Activated CD8-positive, alpha-beta T cell treated with anti-CD3 and anti-CD28 coated beads, Interleukin-2, amount 10 ng/mL, durations not matched to agents 7 days and 5 days (primary cell): ENCODE results near the gene HHAT. TPM values are rescaled to one million over a fixed set of nuclear protein-coding genes. Genes with fewer than 3 reads are reported as not detected.
"Not testable (repeated sequence)": the region's sequence is repeated elsewhere in the genome, so short reads cannot be mapped to it uniquely, and the experiment has no call there.

Experiments used
- ATAC-seq: fragments of 150-1000 bp; cut with Tn5 transposase; one replicate; pipeline ENCODE4 v1.10.0; 2021; ENCODE audit warnings: moderate library complexity
- CTCF ChIA-PET: fragments of 350-600 bp; sonication (Branson Sonifier 250); formaldehyde crosslinking; loops from one replicate; lab custom pipeline; 2021; ENCODE audit warnings: antibody characterized with exemption; lab: Charles Lee
- POLR2A ChIA-PET: fragments of 350-600 bp; sonication (Branson Sonifier 250); formaldehyde crosslinking; loops from one replicate; lab custom pipeline; 2021; ENCODE audit warnings: antibody characterized with exemption; lab: Charles Lee
- DNase-seq: peaks from one replicate; pipeline ENCODE4 v3.0.0-alpha.2; 2020
- H3K27ac Mint-ChIP-seq: one replicate; pipeline ENCODE4 v1.8.0; 2021; ENCODE audit warnings: mild to moderate bottlenecking, mixed read lengths
- H3K27me3 Mint-ChIP-seq: one replicate; pipeline ENCODE4 v1.8.0; 2021; ENCODE audit warnings: low read depth, mixed read lengths
- H3K36me3 Mint-ChIP-seq: one replicate; pipeline ENCODE4 v1.8.0; 2021; ENCODE audit warnings: low read depth, mixed read lengths
- H3K4me1 Mint-ChIP-seq: one replicate; pipeline ENCODE4 v1.8.0; 2021; ENCODE audit warnings: low read depth, mixed read lengths
- H3K4me3 Mint-ChIP-seq: one replicate; pipeline ENCODE4 v1.8.0; 2021; ENCODE audit warnings: mild to moderate bottlenecking, mixed read lengths
- H3K9me3 Mint-ChIP-seq: one replicate; pipeline ENCODE4 v1.8.0; 2022; ENCODE audit warnings: mixed read lengths; ENCODE audit not compliant: insufficient read depth
- total RNA-seq, 2 experiments: library from RNA; stranded (reverse); gene quantifications; one replicate each; pipeline ENCODE4 v1.2.3, GENCODE V29; 2021

The HHAT gene
- total RNA-seq, 2 experiments from 2014 or later, result 0.71 to 0.94 TPM

DNA sequence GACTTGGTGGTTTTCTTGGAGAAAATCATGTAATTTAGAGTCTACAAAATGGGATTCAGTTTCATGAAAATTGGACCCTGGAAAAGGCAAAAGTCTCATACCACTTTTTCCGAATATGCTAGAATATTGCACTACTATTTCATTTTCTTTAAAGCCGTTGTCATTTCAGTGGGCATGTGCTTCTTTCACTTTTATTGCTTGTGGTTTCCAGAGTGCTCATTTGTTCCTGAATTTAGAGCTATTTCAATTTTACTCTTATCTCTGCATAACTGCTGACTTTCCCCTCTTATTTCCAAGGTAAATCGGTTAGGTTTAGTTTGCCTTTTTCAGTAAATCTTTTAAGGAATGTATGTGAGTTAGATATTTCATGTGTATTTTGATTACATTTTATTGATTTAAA lies 11.6 kb downstream of the HHAT start:
- Mint-ChIP-seq H3K36me3 (no peaks in the 10 kb centered on the region), H3K4me3 (peak overlapping the region; percentile 27), H3K4me1 (peaks cover 25% of the 10 kb centered on the region), H3K27me3 (no peaks in the 10 kb centered on the region), H3K9me3 (no peaks in the 10 kb centered on the region), H3K27ac (peak overlapping the region; percentile 67)
- ATAC-seq (no peak), DNase-seq (no peak)
- ChIA-PET CTCF (interaction anchor here (0.8 to 3.5 kb wide), 8 partner anchors 8 to 517 kb away, joined by 3 to 27 read pairs (median 6); no protein-coding TSS in a partner anchor), POLR2A (interaction anchor here (0.9 to 1.5 kb wide), 3 partner anchors 8 to 33 kb away, joined by 4 to 6 read pairs (median 5); partner anchors contain the start of gene HHAT)

DNA sequence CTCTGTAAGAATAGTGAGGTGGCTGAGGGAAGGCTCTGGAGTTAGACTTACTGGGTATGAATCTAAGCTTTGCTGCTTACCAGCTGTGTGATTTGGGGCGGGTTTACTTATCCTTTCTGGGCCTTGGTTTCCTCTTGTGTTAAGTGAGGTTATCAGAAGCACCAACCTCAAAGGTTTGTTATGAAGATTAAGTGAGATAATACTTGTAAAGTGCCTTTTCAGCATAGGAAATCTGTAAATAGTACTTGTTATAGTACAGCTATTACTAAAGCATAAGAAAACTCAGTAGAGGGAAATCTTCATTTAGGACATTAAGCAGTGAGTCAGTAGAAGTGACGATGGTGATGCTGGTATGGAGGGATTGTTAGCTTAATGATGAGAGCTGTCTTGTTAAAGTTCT lies 12.1 kb downstream of the HHAT start:
- Mint-ChIP-seq H3K27me3 (no peaks in the 10 kb centered on the region), H3K9me3 (no peaks in the 10 kb centered on the region), H3K27ac (no peak overlapping the region), H3K4me3 (no peak overlapping the region), H3K4me1 (peaks cover 25% of the 10 kb centered on the region), H3K36me3 (no peaks in the 10 kb centered on the region)
- peak; percentile 33 for DNase-seq
- ChIA-PET CTCF (interaction anchor here (0.8 to 3.5 kb wide), 10 partner anchors 8 to 517 kb away, joined by 3 to 27 read pairs (median 5); no protein-coding TSS in a partner anchor), POLR2A (interaction anchor here (0.9 to 1.5 kb wide), 3 partner anchors 8 to 33 kb away, joined by 4 to 6 read pairs (median 5); partner anchors contain the start of gene HHAT)
- peak; percentile 79 for ATAC-seq

DNA sequence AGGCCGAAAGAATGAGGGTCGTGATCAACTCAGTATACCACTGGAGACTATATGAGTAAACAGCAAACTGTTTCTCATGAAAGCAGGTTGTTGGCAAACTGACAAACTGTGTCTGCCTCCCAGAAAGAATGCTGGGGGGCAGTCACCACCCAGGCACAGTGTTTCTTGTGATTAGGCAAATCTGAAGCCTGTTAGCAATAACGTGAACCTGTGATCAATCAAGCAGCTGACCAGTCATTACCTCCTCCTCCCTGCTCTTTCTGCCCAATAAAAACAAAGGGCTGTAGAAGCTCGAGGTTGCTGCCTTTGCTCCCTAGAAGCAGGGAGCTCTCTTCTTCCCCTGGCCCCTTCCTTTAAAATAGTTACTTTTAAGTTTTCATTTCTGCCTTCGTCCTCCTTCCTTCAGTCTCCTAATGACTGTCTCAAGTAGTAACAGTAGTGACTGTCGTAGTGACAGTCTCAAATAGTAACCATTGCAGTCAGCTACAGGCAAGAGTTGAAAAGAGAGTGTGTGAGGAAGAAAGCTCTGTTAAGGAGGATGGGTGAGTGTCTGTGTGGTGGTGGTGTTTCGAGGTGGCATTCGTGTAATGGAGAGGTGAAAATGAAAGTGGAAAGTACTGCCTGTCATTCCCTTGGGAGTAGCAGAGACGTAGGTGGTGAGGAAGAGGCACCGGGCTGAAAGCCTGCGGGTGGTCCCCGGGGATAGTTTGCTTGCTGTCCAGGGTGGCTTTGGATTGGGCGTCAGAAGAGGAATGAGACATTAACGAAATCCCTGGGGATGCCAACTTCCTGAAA lies 14.5 kb downstream of the HHAT start:
- no peaks in the 10 kb centered on the region for H3K27me3 Mint-ChIP-seq
- no peaks in the 10 kb centered on the region for H3K9me3 Mint-ChIP-seq
- no peak overlapping the region for H3K27ac Mint-ChIP-seq
- peaks cover 33% of the 10 kb centered on the region for H3K4me1 Mint-ChIP-seq
- no peaks in the 10 kb centered on the region for H3K36me3 Mint-ChIP-seq
- ChIA-PET CTCF (interaction anchor here (1.0 to 3.4 kb wide), 3 partner anchors 11 to 31 kb away, joined by 3 to 26 read pairs (median 7); partner anchors contain the start of gene HHAT), POLR2A (interaction anchor here (3.3 kb wide), 1 partner anchor 31 kb away, joined by 12 read pairs; no protein-coding TSS in a partner anchor)
- H3K4me3 Mint-ChIP-seq, result no peak overlapping the region
- no peak for ATAC-seq
- no peak for DNase-seq

DNA sequence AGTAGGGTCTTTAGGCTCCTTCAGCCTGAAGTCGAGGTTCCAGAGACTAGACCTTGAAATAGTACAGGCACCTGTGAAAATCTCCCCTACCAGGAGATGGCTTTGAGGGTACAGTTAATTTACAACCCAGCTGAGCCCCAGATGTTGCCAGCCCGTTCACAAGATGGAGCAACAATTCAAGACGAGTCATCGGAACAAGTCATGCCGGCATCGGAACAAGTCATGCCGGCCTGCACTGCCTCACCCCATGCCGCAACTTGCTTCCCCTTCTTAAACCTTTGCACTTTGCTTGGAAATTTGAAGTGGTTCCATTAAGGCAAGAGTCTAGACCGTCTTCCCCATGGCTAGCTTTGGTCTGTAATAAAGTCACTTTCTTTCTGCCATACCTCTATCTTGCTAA lies 16.0 kb downstream of the HHAT start:
- Mint-ChIP-seq H3K27ac (no peak overlapping the region), H3K9me3 (no peaks in the 10 kb centered on the region), H3K4me3 (no peak overlapping the region), H3K36me3 (no peaks in the 10 kb centered on the region), H3K27me3 (no peaks in the 10 kb centered on the region), H3K4me1 (peaks cover 33% of the 10 kb centered on the region)
- ChIA-PET POLR2A (interaction anchor here (3.3 kb wide), 1 partner anchor 29 kb away, joined by 12 read pairs; no protein-coding TSS in a partner anchor), CTCF (interaction anchor here (1.6 to 2.1 kb wide), 2 partner anchors 12 to 29 kb away, joined by 4 to 6 read pairs; no protein-coding TSS in a partner anchor)
- ATAC-seq (no peak), DNase-seq (no peak)

DNA sequence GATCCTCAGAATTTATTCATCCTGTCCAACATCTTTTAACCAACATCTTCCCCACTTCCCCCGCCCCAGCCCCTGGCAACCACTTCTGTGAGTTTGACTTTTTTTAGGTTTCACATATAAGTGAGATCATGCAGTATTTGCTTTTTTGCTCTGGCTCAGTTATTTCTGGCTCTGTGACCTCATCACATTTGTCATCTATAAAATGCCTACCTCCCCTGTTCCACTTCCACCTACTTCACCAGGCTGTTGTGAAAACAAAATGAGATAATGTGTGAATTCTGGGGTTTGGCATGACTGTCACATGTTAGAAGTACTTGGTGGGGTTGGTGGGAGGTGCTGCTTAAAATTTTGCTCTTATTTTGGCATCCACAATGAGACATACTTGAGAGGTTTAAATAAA lies 18.4 kb downstream of the HHAT start:
- Mint-ChIP-seq H3K36me3 (no peaks in the 10 kb centered on the region), H3K4me1 (peaks cover 16% of the 10 kb centered on the region), H3K4me3 (no peak overlapping the region), H3K9me3 (no peaks in the 10 kb centered on the region), H3K27me3 (no peaks in the 10 kb centered on the region), H3K27ac (no peak overlapping the region)
- ATAC-seq (no peak), DNase-seq (peak; percentile 23)
- ChIA-PET CTCF (no interaction called here), POLR2A (interaction anchor here (0.6 kb wide), 1 partner anchor 1693 kb away, joined by 3 read pairs; no protein-coding TSS in a partner anchor)

DNA sequence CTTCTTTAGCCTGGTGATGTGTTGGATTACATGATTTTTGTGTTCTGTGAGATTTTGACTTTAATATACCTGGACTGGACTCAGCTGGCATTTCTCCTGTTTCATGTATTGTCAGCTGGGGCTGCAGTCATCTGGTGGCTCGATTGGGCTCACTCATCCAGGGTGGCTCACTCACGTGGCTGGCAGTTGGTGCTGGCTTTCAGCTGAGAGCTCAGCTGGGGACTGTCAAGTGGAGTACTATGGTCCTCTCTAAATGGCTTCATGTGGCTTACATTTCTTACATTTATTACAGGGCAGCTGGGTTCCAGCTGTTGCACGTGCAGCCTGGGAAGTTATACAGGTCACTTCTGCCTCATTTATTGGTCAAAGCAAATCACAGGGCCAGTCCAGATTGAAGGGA lies 22.8 kb downstream of the HHAT start:
- POLR2A ChIA-PET, result interaction anchor here (1.6 kb wide), 1 partner anchor 22 kb away, joined by 4 read pairs; no protein-coding TSS in a partner anchor
- no peak overlapping the region for H3K27ac Mint-ChIP-seq
- CTCF ChIA-PET, result interaction anchor here (1.6 to 2.2 kb wide), 3 partner anchors 9 to 23 kb away, joined by 4 to 12 read pairs (median 7); no protein-coding TSS in a partner anchor
- H3K4me3 Mint-ChIP-seq, result no peak overlapping the region
- no peak for ATAC-seq
- DNase-seq, result no peak
- peaks cover 9% of the 10 kb centered on the region for H3K4me1 Mint-ChIP-seq
- no peaks in the 10 kb centered on the region for H3K27me3 Mint-ChIP-seq
- H3K36me3 Mint-ChIP-seq, result no peaks in the 10 kb centered on the region
- H3K9me3 Mint-ChIP-seq, result no peaks in the 10 kb centered on the region

DNA sequence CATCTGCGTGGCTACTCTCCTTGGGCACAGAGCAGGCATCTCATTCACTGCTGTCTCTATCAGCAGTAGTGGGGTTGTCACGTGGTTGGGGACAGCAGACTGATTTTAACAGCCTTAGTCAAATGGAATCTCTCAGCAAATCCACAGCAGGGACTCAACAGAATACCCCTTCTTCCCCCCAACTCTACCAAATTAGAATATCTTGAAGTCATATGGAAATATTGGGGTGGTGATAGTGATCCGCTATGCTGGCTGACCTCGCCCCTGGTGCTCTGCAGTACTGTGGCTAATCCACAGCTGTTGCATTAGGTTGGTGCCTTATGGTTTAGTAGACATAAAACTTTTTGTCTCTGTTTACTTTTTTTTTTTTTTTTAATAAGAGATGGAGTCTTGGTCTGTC lies 23.9 kb downstream of the HHAT start:
- Mint-ChIP-seq H3K4me3 (no peak overlapping the region), H3K4me1 (peaks cover under 1% of the 10 kb centered on the region), H3K36me3 (no peaks in the 10 kb centered on the region), H3K27ac (no peak overlapping the region), H3K27me3 (peaks cover 3% of the 10 kb centered on the region), H3K9me3 (no peaks in the 10 kb centered on the region)
- POLR2A ChIA-PET, result interaction anchor here (1.6 kb wide), 1 partner anchor 21 kb away, joined by 4 read pairs; no protein-coding TSS in a partner anchor
- ATAC-seq (no peak), DNase-seq (no peak)
- CTCF ChIA-PET, result interaction anchor here (1.1 to 1.6 kb wide), 2 partner anchors 11 to 47 kb away, joined by 3 to 4 read pairs; no protein-coding TSS in a partner anchor

DNA sequence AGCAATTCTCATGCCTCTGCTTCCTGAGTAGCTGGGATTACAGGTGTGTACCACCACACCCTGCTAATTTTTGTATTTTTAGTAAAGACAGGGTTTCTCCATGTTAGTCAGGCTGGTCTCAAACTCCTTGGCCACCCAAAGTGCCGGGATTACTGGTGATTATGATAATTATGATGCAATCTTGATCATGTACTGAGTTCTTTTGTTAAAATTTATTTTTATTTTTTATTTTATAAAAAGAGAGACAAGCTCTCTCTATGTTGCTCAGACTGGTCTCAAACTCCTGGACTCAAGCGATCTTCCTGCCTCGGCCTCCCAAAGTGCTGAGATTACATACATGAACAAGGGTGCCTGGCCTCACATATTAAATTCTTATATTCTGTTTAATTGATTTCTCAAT lies 25.6 kb downstream of the HHAT start:
- H3K4me1 Mint-ChIP-seq, POLR2A ChIA-PET, H3K4me3 Mint-ChIP-seq, H3K9me3 Mint-ChIP-seq, H3K36me3 Mint-ChIP-seq, H3K27ac Mint-ChIP-seq, DNase-seq, H3K27me3 Mint-ChIP-seq, CTCF ChIA-PET, ATAC-seq: not testable (repeated sequence)

DNA sequence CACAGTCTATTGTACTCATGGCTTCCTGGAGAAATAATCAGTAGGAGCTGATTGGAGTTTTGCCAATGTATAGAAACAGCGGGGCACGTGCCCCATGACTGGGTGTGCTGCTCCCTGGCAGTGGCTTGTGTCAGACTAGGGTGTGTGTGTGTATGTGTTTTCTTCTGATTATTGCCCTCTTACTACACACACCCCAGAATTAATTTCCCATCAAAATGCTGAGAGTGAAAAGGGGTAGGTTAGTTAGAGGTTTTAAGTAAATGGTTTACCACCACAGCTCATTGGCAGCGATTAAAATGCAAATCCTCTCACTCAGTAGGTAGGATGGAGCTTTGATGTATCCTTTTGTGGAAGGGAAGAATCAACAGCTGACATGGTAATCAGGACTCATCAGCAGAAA lies 29.9 kb downstream of the HHAT start:
- ChIA-PET CTCF (interaction anchor here (1.4 to 8.7 kb wide), 4 partner anchors 9 to 792 kb away, joined by 4 to 61 read pairs (median 24); no protein-coding TSS in a partner anchor), POLR2A (no interaction called here)
- DNase-seq, result no peak
- Mint-ChIP-seq H3K4me1 (no peaks in the 10 kb centered on the region), H3K27me3 (peaks cover 7% of the 10 kb centered on the region), H3K27ac (no peak overlapping the region), H3K36me3 (no peaks in the 10 kb centered on the region), H3K4me3 (no peak overlapping the region), H3K9me3 (no peaks in the 10 kb centered on the region)
- ATAC-seq, result no peak

DNA sequence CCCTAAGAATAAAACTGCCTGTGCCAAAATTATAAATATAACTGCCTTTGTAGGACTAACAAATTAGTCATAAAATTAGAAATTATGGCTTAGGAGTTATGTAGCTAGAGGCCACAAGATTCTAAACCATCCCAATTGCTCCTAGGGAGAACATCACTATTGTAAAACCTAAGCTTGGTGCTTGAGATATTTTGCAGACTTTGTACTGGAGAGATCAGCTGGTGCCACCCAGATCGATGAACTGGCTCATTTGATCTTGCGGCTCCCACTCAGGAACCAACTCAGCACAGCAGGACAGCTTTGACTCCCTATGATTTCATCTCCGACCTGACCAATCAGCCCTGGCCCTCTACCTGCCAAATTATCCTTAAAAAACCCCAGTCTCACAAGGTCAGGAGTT lies 30.6 kb downstream of the HHAT start:
- POLR2A ChIA-PET, result no interaction called here
- Mint-ChIP-seq H3K27me3 (peaks cover 7% of the 10 kb centered on the region), H3K9me3 (no peaks in the 10 kb centered on the region), H3K27ac (no peak overlapping the region), H3K4me3 (no peak overlapping the region), H3K36me3 (no peaks in the 10 kb centered on the region), H3K4me1 (no peaks in the 10 kb centered on the region)
- ATAC-seq (no peak), DNase-seq (no peak)
- CTCF ChIA-PET, result interaction anchor here (0.8 to 8.7 kb wide), 6 partner anchors 10 to 793 kb away, joined by 3 to 61 read pairs (median 6); no protein-coding TSS in a partner anchor

DNA sequence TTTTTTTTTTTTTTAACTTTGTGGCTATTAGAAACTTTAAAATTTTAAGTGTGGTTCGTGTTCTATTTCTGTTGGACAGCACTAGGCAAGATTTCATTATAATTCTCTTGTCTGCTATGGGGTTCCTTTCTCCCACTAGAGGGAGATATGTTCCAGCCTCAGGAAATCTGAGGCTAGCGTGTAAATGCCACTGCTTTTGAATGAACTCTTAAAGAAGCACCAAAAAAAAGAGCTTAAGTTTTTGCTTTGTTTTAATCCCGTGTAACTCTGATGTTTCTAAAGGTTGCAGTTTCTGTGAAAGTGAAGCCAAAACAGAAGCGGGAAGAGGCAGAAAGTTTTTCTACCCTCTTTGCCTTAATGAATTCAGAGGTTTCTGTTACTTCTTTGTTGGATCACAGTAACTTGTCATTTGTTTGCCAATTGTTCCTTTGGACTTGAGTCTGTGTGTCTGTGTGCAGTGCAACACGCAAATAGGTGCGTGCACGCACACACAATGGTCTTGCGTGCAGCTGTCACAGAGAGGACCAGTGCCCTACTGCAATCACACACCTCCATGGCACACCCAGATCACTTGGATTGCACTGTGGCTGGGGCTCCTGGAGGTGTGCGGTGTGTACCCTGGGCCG lies 32.3 kb downstream of the HHAT start:
- Mint-ChIP-seq H3K9me3 (no peaks in the 10 kb centered on the region), H3K27ac (no peak overlapping the region), H3K27me3 (peaks cover 7% of the 10 kb centered on the region), H3K4me1 (no peaks in the 10 kb centered on the region), H3K36me3 (no peaks in the 10 kb centered on the region), H3K4me3 (no peak overlapping the region)
- ATAC-seq, result peak; percentile 69
- ChIA-PET CTCF (interaction anchor here (0.6 to 8.7 kb wide), 21 partner anchors 8 to 773 kb away, joined by 3 to 61 read pairs (median 4); partner anchors contain the start of gene KCNH1), POLR2A (interaction anchor here (0.6 to 1.6 kb wide), 2 partner anchors 13 to 39 kb away, joined by 3 to 8 read pairs; no protein-coding TSS in a partner anchor)
- DNase-seq, result no peak
